Liver (tissue), 3 donors: ENCODE data around the gene NRF1.

ENCODE experiments used
- EGR1 ChIP-seq, 2 donors: IDR thresholded peaks; 2 replicates each; pipeline ENCODE4 v1.6.1; 2016 to 2018; ENCODE audit warnings: antibody characterized with exemption in 2 of 2, low read depth in 2 of 2
- JUND ChIP-seq, 2 donors: IDR thresholded peaks; 2 replicates each; pipeline ENCODE4 v1.6.1; 2016; ENCODE audit warnings: antibody characterized with exemption in 2 of 2
- NR2F2 ChIP-seq: IDR thresholded peaks from 2 replicates; pipeline ENCODE4 v1.6.1; 2016; ENCODE audit warnings: antibody characterized with exemption
- RAD21 ChIP-seq, 2 donors: IDR thresholded peaks; 2 replicates each; pipeline ENCODE4 v1.6.1; 2016; ENCODE audit warnings: antibody characterized with exemption in 2 of 2, mild to moderate bottlenecking in 2 of 2
- RXRA ChIP-seq, 2 donors: IDR thresholded peaks; 2 replicates each; pipeline ENCODE4 v1.6.1; 2017 to 2018; ENCODE audit warnings: antibody characterized with exemption in 2 of 2, mild to moderate bottlenecking in 1 of 2
- SP1 ChIP-seq: IDR thresholded peaks from 2 replicates; pipeline ENCODE4 v1.6.1; 2018; ENCODE audit warnings: antibody characterized with exemption, mild to moderate bottlenecking
- TAF1 ChIP-seq: conservative IDR thresholded peaks from 2 replicates; pipeline ENCODE4 v1.6.1; 2016; ENCODE audit warnings: antibody characterized with exemption, mild to moderate bottlenecking
- YY1 ChIP-seq: IDR thresholded peaks from 2 replicates; pipeline ENCODE4 v1.6.1; 2016; ENCODE audit warnings: antibody characterized with exemption, mild to moderate bottlenecking
- TF ChIP-seq, protein P1 (sequence below): IDR thresholded peaks from 2 replicates; pipeline ENCODE4 v1.6.1; 2016; ENCODE audit warnings: antibody characterized with exemption
- TF ChIP-seq, protein P2 (sequence below): fragments of 150-350 bp; IDR thresholded peaks from 2 replicates; pipeline ENCODE4 v1.5.1; 2017; ENCODE audit warnings: improper control_type of control experiment, low read depth, low read length; ENCODE audit not compliant: missing input control
- TF ChIP-seq, protein P3 (sequence below): IDR thresholded peaks from 2 replicates; pipeline ENCODE4 v1.6.1; 2016; ENCODE audit warnings: antibody characterized with exemption
- donor health status: healthy.
- donor health status: healthy.

DNA sequence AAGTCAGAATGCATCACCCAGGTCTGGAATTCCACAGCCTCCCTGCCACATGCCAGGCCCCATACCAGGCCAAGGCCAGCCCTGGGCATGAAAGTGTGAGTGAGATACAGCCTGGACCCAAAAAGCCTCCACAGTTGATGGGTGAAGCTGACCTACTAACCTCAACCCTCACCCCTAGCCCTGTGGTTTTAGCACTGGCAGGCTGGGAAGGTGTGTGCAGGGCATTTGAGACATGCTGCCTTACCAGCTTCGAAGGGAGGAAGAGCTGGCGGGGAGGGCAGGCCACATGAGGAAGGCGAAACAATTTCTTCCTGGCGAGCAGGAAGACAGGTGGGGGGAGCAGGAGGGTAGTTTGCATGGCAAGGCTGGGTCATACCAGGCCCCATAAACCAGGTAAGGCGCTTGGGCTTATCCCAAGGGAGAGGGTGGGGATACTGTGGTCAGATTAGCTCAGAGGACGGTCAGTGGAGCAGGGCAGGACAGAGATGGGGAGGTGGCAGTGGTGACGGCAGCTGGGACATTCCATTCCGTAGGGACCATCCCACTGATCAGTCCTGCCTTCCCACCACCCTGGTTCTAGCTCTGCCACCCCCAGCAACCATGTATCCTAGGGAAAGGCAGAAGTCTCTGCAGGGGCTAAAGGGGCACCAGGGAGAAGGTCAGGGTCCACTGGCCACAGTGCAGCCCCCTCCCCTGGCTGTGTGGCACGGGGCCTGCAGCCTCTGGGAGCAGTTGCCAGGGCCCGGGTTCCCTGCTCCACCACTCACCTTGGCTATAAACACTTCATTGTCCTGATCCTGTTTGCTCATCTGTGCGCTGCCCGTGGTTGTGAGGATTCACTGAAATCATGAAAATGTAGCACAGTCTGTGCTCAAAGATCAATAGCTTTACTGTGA, 155.8 kb downstream of the NRF1 start:
- TF ChIP-seq, protein P1, sequence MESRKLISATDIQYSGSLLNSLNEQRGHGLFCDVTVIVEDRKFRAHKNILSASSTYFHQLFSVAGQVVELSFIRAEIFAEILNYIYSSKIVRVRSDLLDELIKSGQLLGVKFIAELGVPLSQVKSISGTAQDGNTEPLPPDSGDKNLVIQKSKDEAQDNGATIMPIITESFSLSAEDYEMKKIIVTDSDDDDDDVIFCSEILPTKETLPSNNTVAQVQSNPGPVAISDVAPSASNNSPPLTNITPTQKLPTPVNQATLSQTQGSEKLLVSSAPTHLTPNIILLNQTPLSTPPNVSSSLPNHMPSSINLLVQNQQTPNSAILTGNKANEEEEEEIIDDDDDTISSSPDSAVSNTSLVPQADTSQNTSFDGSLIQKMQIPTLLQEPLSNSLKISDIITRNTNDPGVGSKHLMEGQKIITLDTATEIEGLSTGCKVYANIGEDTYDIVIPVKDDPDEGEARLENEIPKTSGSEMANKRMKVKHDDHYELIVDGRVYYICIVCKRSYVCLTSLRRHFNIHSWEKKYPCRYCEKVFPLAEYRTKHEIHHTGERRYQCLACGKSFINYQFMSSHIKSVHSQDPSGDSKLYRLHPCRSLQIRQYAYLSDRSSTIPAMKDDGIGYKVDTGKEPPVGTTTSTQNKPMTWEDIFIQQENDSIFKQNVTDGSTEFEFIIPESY, result no peak
- TF ChIP-seq JUND (IDR thresholded peaks at IDR 0.05) (no peak), NR2F2 (no peak), TAF1 (no peak), RAD21 (IDR thresholded peaks at IDR 0.05) (no peak), RXRA (IDR thresholded peaks at IDR 0.05) (no peak), EGR1 (IDR thresholded peaks at IDR 0.05; ENCODE audit: low read depth in 2 of 2) (no peak), SP1 (no peak), YY1 (no peak)
- TF ChIP-seq, protein P2, sequence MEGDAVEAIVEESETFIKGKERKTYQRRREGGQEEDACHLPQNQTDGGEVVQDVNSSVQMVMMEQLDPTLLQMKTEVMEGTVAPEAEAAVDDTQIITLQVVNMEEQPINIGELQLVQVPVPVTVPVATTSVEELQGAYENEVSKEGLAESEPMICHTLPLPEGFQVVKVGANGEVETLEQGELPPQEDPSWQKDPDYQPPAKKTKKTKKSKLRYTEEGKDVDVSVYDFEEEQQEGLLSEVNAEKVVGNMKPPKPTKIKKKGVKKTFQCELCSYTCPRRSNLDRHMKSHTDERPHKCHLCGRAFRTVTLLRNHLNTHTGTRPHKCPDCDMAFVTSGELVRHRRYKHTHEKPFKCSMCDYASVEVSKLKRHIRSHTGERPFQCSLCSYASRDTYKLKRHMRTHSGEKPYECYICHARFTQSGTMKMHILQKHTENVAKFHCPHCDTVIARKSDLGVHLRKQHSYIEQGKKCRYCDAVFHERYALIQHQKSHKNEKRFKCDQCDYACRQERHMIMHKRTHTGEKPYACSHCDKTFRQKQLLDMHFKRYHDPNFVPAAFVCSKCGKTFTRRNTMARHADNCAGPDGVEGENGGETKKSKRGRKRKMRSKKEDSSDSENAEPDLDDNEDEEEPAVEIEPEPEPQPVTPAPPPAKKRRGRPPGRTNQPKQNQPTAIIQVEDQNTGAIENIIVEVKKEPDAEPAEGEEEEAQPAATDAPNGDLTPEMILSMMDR, result no peak
- TF ChIP-seq, protein P3, sequence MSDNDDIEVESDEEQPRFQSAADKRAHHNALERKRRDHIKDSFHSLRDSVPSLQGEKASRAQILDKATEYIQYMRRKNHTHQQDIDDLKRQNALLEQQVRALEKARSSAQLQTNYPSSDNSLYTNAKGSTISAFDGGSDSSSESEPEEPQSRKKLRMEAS, result no peak
